Natural killer cell (primary cell): Measurements from ENCODE around the gene TUBE1. TPM values are rescaled to one million over a fixed set of nuclear protein-coding genes. Genes with fewer than 3 reads are reported as not detected.

Experiments
- ATAC-seq, 3 donors: fragments of 150-1000 bp in 2 of 3; fragments of 200-7000 bp in 1 of 3; cut with Tn5 transposase; 1 replicate in 1 of 3; 2 replicates in 2 of 3; pipeline ENCODE4 v1.10.0; 2021; ENCODE audit warnings: mild to moderate bottlenecking in 2 of 3, moderate library complexity in 2 of 3
- DNase-seq, 2 donors: peaks; one replicate each; pipeline versions ENCODE4 v3.0.0 to v3.0.0-alpha.2; 2013 to 2021; ENCODE audit warnings: mixed read lengths in 1 of 2
- H3K27ac ChIP-seq: one replicate; pipeline ENCODE4 v1.5.1; 2013; ENCODE audit warnings: mild to moderate bottlenecking, low read length
- H3K27me3 ChIP-seq: one replicate; pipeline ENCODE4 v1.6.1; 2013; ENCODE audit warnings: low read length; ENCODE audit not compliant: control insufficient read depth, insufficient read depth
- H3K36me3 ChIP-seq: one replicate; pipeline ENCODE4 v1.6.1; 2013; ENCODE audit warnings: low read length; ENCODE audit not compliant: control insufficient read depth, insufficient read depth
- H3K4me1 ChIP-seq: one replicate; pipeline ENCODE4 v1.6.1; 2013; ENCODE audit warnings: low read length; ENCODE audit not compliant: control insufficient read depth, insufficient read depth
- H3K4me3 ChIP-seq: one replicate; pipeline ENCODE4 v1.5.1; 2013; ENCODE audit warnings: low read length
- H3K9me3 ChIP-seq: one replicate; pipeline ENCODE4 v1.6.1; 2013; ENCODE audit warnings: low read length; ENCODE audit not compliant: control insufficient read depth, insufficient read depth
- H3K27ac Mint-ChIP-seq, 2 donors: one replicate each; pipeline ENCODE4 v1.8.0; 2022; ENCODE audit warnings: mild to moderate bottlenecking in 2 of 2, mixed read lengths in 2 of 2, moderate library complexity in 1 of 2
- H3K27me3 Mint-ChIP-seq, 2 donors: one replicate each; pipeline ENCODE4 v1.8.0; 2022; ENCODE audit warnings: low read depth in 2 of 2, mixed read lengths in 2 of 2
- H3K36me3 Mint-ChIP-seq: one replicate; pipeline ENCODE4 v1.8.0; 2022; ENCODE audit warnings: mixed read lengths
- H3K4me1 Mint-ChIP-seq, 2 donors: one replicate each; pipeline ENCODE4 v1.8.0; 2022; ENCODE audit warnings: mixed read lengths in 2 of 2
- H3K4me3 Mint-ChIP-seq: one replicate; pipeline ENCODE4 v1.8.0; 2022; ENCODE audit warnings: mild to moderate bottlenecking, moderate library complexity, mixed read lengths
- H3K9me3 Mint-ChIP-seq, 2 donors: one replicate each; pipeline ENCODE4 v1.8.0; 2022; ENCODE audit warnings: mixed read lengths in 2 of 2
- CTCF ChIP-seq: fragments of 200-600 bp; IDR thresholded peaks from one replicate; pipeline ENCODE4 v1.8.0; 2022; ENCODE audit warnings: antibody characterized with exemption
- WGBS: methylation state at CpG from one replicate; pipeline ENCODE4 v1.1.7; 2013; ENCODE audit warnings: missing lambda C conversion rate; ENCODE audit not compliant: insufficient coverage; 5-methylcytosine and 5-hydroxymethylcytosine counted together
- intact Hi-C: fragments of 100-400 bp; cut with micrococcal nuclease; formaldehyde crosslinking; loops from one replicate; pipeline ENCODE4 v1.14.2; 2022
- total RNA-seq, 4 donors: library from RNA; stranded (reverse); fragments of 120-200 nt in 1 of 4; gene quantifications; one replicate each; pipeline versions ENCODE4 v1.2.3 to v1.2.4, GENCODE V29; 2013 to 2022

Gene TUBE1
- total RNA-seq, 3 donors from 2014 or later (not counting 1 experiment from before 2014, with no cell fraction given) = 15.6 to 31.2 (median 23.7) TPM

- no peak overlapping the region for H3K27ac Mint-ChIP-seq
- no peaks in the 10 kb centered on the region for H3K4me1 ChIP-seq
- H3K4me1 Mint-ChIP-seq = peaks cover 10 to 12% of the 10 kb centered on the region in 2 donors
- no peak overlapping the region for H3K4me3 Mint-ChIP-seq
- no peaks in the 10 kb centered on the region for H3K9me3 Mint-ChIP-seq
- ATAC-seq = no peak
- no peaks in the 10 kb centered on the region for H3K27me3 ChIP-seq
- DNase-seq = no peak
- no peak for TF ChIP-seq CTCF
- WGBS = 83% methylated on average over 3 of the region's 3 CpGs
- H3K27me3 Mint-ChIP-seq = no peaks in the 10 kb centered on the region
- no peak overlapping the region for H3K4me3 ChIP-seq
- no peak overlapping the region for H3K27ac ChIP-seq
- no peaks in the 10 kb centered on the region for H3K9me3 ChIP-seq
- intact Hi-C loops = loop anchor here (10.0 kb wide), 1 partner anchor 560 kb away; the partner anchor contains the start of gene REV3L
- H3K36me3 ChIP-seq = no peaks in the 10 kb centered on the region
- H3K36me3 Mint-ChIP-seq = no peaks in the 10 kb centered on the region
Measured at GRCh38 chr6:112044856-112045255, 42.4 kb downstream of the TUBE1 start.

GRCh38 chr6:112044196-112044595 lies 43.1 kb downstream of the TUBE1 start:
- Mint-ChIP-seq H3K36me3 (no peaks in the 10 kb centered on the region), H3K27me3 (no peaks in the 10 kb centered on the region), H3K9me3 (no peaks in the 10 kb centered on the region), H3K4me3 (peak overlapping the region; percentile 99), H3K27ac (peak overlapping the region in 1 of 2 donors; percentile 96), H3K4me1 (peaks cover 10 to 12% of the 10 kb centered on the region in 2 donors)
- DNase-seq = no peak
- intact Hi-C loops = loop anchor here (10.0 kb wide), 1 partner anchor 559 kb away; the partner anchor contains the start of gene REV3L
- Histone ChIP-seq H3K27me3 (no peaks in the 10 kb centered on the region), H3K4me1 (no peaks in the 10 kb centered on the region), H3K27ac (no peak overlapping the region), H3K36me3 (no peaks in the 10 kb centered on the region), H3K9me3 (no peaks in the 10 kb centered on the region), H3K4me3 (no peak overlapping the region)
- TF ChIP-seq CTCF = no peak
- 71% methylated on average over 8 of the region's 8 CpGs for WGBS
- ATAC-seq = no peak

GRCh38 chr6:112043032-112044007 lies 44.0 kb downstream of the TUBE1 start:
- peak overlapping the region; percentile 77 for H3K4me3 ChIP-seq
- peak overlapping the region; percentile 96 to 97 for H3K27ac Mint-ChIP-seq
- no peaks in the 10 kb centered on the region for H3K9me3 ChIP-seq
- H3K4me1 Mint-ChIP-seq = peaks cover 10 to 12% of the 10 kb centered on the region in 2 donors
- intact Hi-C loops = loop anchor here (1.0 to 10.0 kb wide), 6 partner anchors 47 to 1032 kb away; partner anchors contain the start of gene REV3L
- no peaks in the 10 kb centered on the region for H3K27me3 Mint-ChIP-seq
- peak overlapping the region; percentile 99 for H3K4me3 Mint-ChIP-seq
- H3K27ac ChIP-seq = peak overlapping the region; percentile 91
- TF ChIP-seq CTCF = peak; percentile 83
- ATAC-seq (peak; percentile 92 to 94 (median 93)), DNase-seq (peak; percentile 85 to 96)
- no peaks in the 10 kb centered on the region for H3K9me3 Mint-ChIP-seq
- H3K27me3 ChIP-seq = no peaks in the 10 kb centered on the region
- WGBS = under 1% methylated on average over 32 of the region's 36 CpGs
- no peaks in the 10 kb centered on the region for H3K4me1 ChIP-seq
- H3K36me3 Mint-ChIP-seq = no peaks in the 10 kb centered on the region
- no peaks in the 10 kb centered on the region for H3K36me3 ChIP-seq
